Kidney (tissue), 14 donors: ENCODE measurements around the gene E2F2. TPM values are rescaled to one million over a fixed set of nuclear protein-coding genes. Genes with fewer than 3 reads are reported as not detected.
A peak's percentile ranks its signal among the peaks of the same experiment; 100 is the strongest.

Experiments used
- DNase-seq, 5 donors: peaks; one replicate each; pipeline ENCODE4 v3.0.0-alpha.2; 2013 to 2020
- FAIRE-seq: peaks from 2 replicates; lab custom pipeline; 2012; peaks lifted over from hg19 to GRCh38; lab: Jason Lieb, UNC
- H3K27ac ChIP-seq, 2 donors: one replicate each; pipeline ENCODE4 v1.7.0; 2013; ENCODE audit warnings: low read depth in 2 of 2, low read length in 2 of 2, inconsistent platforms in 1 of 2
- H3K27me3 ChIP-seq: one replicate; pipeline ENCODE4 v1.7.1; 2013; ENCODE audit warnings: low read length, inconsistent platforms; ENCODE audit not compliant: control insufficient read depth, insufficient read depth
- H3K36me3 ChIP-seq, 3 donors: one replicate each; pipeline versions ENCODE4 v1.7.0 to v1.7.1; 2013; ENCODE audit warnings: low read length in 3 of 3, control low read depth in 1 of 3, inconsistent platforms in 1 of 3; ENCODE audit not compliant: insufficient read depth in 3 of 3, control insufficient read depth in 2 of 3
- H3K4me1 ChIP-seq, 3 donors: one replicate each; pipeline versions ENCODE4 v1.7.0 to v1.7.1; 2013; ENCODE audit warnings: low read length in 3 of 3, inconsistent platforms in 1 of 3, low read depth in 1 of 3; ENCODE audit not compliant: control insufficient read depth in 2 of 3, insufficient read depth in 2 of 3
- H3K4me3 ChIP-seq, 3 donors: one replicate each; pipeline versions ENCODE4 v1.7.0 to v1.8.1; 2013; ENCODE audit warnings: low read length in 3 of 3, control low read depth in 1 of 3, inconsistent platforms in 1 of 3
- H3K9ac ChIP-seq, 3 donors: one replicate each; pipeline versions ENCODE4 v1.7.0 to v1.7.1; 2013; ENCODE audit warnings: low read length in 3 of 3, control low read depth in 1 of 3, inconsistent platforms in 1 of 3
- H3K9me3 ChIP-seq, 3 donors: one replicate each; pipeline versions ENCODE4 v1.7.0 to v1.7.1; 2013; ENCODE audit warnings: low read length in 3 of 3, control low read depth in 1 of 3, inconsistent platforms in 1 of 3; ENCODE audit not compliant: control insufficient read depth in 2 of 3, insufficient read depth in 1 of 3
- intact Hi-C: fragments of 100-400 bp; cut with DNase I; formaldehyde crosslinking; loops from one replicate; pipeline ENCODE4 v1.11.1; 2022
- polyA plus RNA-seq: library from polyadenylated mRNA; stranded (reverse); fragments of 350-450 nt; fragmentation: Illumina TruSeq; extraction: RNeasy Lipid Tissue Mini Kit (QIAGEN cat#74804); gene quantifications from one replicate; pipeline ENCODE4 v1.2.3, GENCODE V29; 2014; ENCODE audit warnings: low read depth, low replicate concordance; ENCODE audit not compliant: insufficient read depth
- total RNA-seq: library from RNA; stranded (reverse); fragmentation: NEBNext Ultra II Directional; extraction: Animal tissue kit (Norgen Biotek cat#: 25700); gene quantifications from one replicate; pipeline ENCODE4 v1.2.1, GENCODE V29; 2021
- TF ChIP-seq, protein P1 (sequence below): IDR thresholded peaks from 3 replicates; pipeline ENCODE4 v1.5.1; 2012; ENCODE audit warnings: mild to moderate bottlenecking, moderate library complexity, borderline replicate concordance; ENCODE audit not compliant: insufficient read depth; ENCODE audit errors: extremely low read depth
- donor health status: control.
- donor health status: control.
- donor health status: control.
- donor health status: control.
- donor health status: control.
- donor health status: DM: yes; HTN: yes; CAD: no.
- donor health status: Normal renal cell carcinoma (clear cell type).

E2F2 gene
- total and polyA plus RNA-seq, 2 donors from 2014 or later: 0.50 TPM; not detected in 1

DNA sequence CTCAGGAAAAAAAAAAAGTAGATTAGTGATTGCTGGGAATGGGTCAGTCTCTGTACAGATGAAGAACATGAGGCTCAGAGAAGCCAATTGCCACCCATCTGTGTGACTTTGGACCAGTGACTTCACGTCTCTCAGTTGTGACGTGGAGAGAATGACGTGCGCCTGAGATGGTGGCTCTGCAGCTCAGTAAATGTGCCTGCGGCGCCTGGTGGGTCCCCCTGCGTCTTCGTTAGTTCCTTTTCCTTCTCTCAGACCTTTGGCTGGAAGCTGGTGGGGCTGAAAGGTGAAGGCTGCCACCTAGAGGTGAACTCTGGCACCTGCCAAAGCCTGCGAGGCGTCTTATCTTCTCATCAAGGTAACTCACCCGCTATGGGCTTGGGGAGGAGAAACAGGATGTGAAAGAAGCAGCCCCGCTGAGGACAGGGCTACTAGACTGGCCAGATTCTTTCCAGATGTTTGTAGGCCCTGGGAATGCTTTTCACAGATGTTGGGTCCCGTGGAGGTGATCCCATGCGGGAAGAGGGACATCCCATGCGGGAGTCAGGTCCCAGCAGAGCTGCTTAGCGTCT is 8.7 kb upstream of the E2F2 start:
- H3K9ac ChIP-seq: no peak overlapping the region
- FAIRE-seq: no peak

DNA sequence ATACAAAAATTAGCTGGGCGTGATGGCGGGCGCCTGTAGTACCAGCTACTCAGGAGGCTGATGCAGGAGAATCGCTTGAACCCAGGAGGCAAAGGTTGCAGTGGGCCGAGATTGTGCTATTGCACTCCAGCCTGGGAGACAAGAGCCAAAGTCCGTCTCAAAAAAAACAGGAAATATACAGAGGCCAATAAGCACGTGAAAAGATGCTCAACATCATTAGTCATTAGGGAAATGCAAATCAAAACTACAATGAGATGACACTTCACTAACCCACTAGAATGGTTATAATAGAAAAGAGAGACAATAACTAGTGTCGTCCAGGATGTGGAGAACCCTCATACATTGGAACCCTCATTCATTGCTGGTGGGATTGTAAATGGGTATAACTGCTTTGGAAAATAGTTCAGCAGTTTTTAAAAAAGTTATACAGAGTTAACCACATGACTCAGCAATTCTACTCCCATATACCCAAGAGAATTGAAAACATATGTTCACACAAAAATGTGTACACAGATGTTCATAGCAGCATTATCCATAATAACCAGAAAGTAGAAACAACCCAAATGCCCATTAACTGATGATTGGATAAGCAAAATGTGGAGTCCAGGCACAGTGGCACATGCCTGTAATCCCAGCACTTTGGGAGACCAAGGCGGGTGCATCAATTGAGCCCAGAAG is 6.4 kb upstream of the E2F2 start:
- no peaks in the 10 kb centered on the region for H3K9me3 ChIP-seq
- no peak for DNase-seq
- peaks cover 0 to 7% (median 3%) of the 10 kb centered on the region in 3 donors for H3K4me1 ChIP-seq
- H3K9ac ChIP-seq: no peak overlapping the region
- intact Hi-C loops: loop anchor here (5.0 kb wide), 1 partner anchor 40 kb away; no protein-coding TSS in a partner anchor
- H3K27me3 ChIP-seq: no peaks in the 10 kb centered on the region
- TF ChIP-seq, protein P1, sequence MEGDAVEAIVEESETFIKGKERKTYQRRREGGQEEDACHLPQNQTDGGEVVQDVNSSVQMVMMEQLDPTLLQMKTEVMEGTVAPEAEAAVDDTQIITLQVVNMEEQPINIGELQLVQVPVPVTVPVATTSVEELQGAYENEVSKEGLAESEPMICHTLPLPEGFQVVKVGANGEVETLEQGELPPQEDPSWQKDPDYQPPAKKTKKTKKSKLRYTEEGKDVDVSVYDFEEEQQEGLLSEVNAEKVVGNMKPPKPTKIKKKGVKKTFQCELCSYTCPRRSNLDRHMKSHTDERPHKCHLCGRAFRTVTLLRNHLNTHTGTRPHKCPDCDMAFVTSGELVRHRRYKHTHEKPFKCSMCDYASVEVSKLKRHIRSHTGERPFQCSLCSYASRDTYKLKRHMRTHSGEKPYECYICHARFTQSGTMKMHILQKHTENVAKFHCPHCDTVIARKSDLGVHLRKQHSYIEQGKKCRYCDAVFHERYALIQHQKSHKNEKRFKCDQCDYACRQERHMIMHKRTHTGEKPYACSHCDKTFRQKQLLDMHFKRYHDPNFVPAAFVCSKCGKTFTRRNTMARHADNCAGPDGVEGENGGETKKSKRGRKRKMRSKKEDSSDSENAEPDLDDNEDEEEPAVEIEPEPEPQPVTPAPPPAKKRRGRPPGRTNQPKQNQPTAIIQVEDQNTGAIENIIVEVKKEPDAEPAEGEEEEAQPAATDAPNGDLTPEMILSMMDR: no peak
- H3K4me3 ChIP-seq: no peak overlapping the region
- H3K27ac ChIP-seq: no peak overlapping the region
- FAIRE-seq: no peak
- no peaks in the 10 kb centered on the region for H3K36me3 ChIP-seq

More for the DNA sequence above, 8.7 kb upstream of the E2F2 start:
- peak overlapping the region in 2 of 3 donors; percentile 30 to 42 for H3K4me3 ChIP-seq
- TF ChIP-seq, protein P1: peak; percentile 88
- no peaks in the 10 kb centered on the region for H3K36me3 ChIP-seq
- H3K27ac ChIP-seq: no peak overlapping the region
- intact Hi-C loops: loop anchor here (5.0 kb wide), 2 partner anchors 42 to 98 kb away; no protein-coding TSS in a partner anchor
- H3K4me1 ChIP-seq: peaks cover 0 to 7% (median 3%) of the 10 kb centered on the region in 3 donors
- H3K9me3 ChIP-seq: no peaks in the 10 kb centered on the region
- DNase-seq: peak; percentile 92 to 96 (median 95)
- no peaks in the 10 kb centered on the region for H3K27me3 ChIP-seq

GRCh38 chr1:23533246-23534023 is 2.4 kb upstream of the E2F2 start:
- FAIRE-seq: no peak
- TF ChIP-seq, protein P1: no peak

More at GRCh38 chr1:23533246-23534023, 2.4 kb upstream of the E2F2 start:
- Histone ChIP-seq H3K27me3 (no peaks in the 10 kb centered on the region), H3K9ac (no peak overlapping the region), H3K27ac (no peak overlapping the region), H3K4me3 (no peak overlapping the region), H3K36me3 (no peaks in the 10 kb centered on the region), H3K4me1 (peaks cover 0 to 15% (median 0%) of the 10 kb centered on the region in 3 donors), H3K9me3 (no peaks in the 10 kb centered on the region)
- DNase-seq: no peak
- intact Hi-C loops: no loop called here
